HG03457 (cell line): ENCODE results near the gene RPS6KB2.

ENCODE experiments used
- ATAC-seq: cut with Tn5 transposase; IDR thresholded peaks from one replicate; pipeline ENCODE4 v1.9.1; 2021; ENCODE audit warnings: moderate number of reproducible peaks; ENCODE audit not compliant: unreplicated experiment

The RPS6KB2 gene

GRCh38 chr11:67410369-67410831 is 17.9 kb upstream of the RPS6KB2 start:
- no peak for ATAC-seq

DNA sequence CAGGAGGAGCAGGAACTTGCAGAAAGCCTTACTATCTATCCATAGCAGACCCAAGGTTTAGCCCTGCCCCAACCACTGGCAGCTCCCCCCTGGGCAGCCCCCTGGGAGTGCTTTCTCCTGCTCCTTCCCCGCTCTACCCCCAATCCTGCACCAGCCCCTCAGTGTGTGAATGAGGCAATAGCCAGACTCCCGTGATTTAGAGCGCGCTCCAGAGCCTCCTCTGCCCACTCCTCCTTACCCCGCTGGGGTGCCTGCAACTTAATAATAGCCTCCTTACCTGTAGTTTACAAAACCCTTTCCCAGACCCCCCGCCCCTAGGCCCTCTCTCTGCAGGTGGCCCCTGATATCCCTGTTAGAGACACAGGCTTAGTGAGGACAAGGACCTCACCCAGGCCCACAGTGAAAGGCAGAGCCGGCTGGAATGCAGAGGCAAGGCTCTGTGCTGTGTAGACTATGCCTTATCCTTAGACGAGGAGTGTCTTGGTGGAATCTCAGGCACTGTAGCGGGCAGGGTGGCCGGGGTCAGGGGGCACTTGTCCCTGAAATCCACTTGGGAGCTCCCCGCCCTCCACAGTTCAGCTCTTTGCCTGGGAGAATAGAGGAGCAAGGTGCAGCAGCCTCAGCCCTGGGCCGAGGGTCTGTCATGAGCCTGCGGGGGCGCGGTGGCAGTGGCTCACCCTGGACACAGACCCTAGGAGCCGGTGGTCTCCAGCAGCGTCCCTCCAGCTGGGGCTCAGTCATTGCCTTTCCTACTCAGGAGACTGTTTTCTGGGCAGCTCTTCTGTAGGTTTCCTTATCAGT is 17.1 kb upstream of the RPS6KB2 start:
- ATAC-seq: no peak

DNA sequence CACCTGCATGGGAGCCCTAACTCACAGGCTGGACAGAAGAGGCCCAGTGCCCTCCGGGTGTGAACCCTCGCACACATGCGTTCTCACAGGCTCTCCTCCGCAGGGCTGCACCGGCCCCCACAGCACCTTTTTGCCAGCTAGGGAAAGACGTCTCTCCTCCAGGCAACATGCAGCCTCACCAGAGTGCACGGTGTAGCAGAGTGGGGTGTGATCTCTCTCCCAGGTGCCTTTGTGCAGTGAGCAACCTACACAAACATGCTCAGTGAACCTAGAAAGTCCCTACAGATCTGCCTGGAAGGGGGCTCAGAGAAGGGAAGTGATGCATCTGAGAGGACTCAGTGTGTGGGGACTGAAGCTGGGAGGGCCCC is 16.5 kb upstream of the RPS6KB2 start:
- no peak for ATAC-seq

- no peak for ATAC-seq
These were observed 15.7 kb upstream of the RPS6KB2 start for GRCh38 chr11:67412495-67413179.

GRCh38 chr11:67413266-67413849 is 14.9 kb upstream of the RPS6KB2 start:
- no peak for ATAC-seq

DNA sequence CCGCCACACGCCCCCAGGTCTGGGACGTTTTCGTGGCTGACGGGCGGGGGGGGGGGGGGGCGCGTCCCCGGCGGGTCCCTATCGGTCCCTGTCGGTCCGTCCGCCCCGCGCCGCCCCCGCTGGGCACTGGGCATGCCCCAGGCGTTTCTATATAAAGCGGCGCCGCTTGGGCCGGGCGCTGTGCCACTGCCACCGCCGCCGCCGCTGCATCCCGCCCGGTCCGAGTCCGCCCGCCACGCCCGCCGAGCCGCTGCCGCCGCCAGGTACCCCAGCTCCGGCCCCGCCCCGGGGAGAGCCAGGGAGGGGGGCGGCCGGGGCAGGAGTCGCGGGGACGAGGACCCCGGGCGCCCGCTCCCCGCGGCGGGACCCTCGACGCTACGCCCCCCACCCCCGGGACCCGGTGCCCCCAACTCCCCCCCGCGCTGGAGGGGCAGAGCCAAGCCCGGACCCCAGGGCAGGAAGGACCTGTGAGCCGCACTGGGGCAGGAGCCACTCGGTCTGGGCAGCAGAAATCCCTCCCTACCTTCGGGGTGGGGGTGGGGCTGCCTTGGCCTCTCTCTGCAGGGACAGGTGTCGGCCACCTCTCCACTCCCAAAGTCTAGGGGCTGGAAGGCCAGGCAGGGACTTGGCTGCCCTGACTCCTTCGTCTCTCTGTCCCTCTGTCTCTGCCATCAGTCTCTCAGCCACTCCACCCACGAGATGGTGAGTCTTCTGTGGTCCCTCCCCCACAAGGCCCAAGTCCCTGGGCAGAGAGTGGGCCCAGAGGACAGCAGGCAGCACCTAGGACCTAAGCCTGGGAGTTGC is 12.6 kb upstream of the RPS6KB2 start, which contains the start of gene CARNS1:
CARNS1 (plus strand) TSS at position 178 of the 804 bp plus-strand sequence; CDS start at position 700, 522 bp downstream.
- no peak for ATAC-seq

DNA sequence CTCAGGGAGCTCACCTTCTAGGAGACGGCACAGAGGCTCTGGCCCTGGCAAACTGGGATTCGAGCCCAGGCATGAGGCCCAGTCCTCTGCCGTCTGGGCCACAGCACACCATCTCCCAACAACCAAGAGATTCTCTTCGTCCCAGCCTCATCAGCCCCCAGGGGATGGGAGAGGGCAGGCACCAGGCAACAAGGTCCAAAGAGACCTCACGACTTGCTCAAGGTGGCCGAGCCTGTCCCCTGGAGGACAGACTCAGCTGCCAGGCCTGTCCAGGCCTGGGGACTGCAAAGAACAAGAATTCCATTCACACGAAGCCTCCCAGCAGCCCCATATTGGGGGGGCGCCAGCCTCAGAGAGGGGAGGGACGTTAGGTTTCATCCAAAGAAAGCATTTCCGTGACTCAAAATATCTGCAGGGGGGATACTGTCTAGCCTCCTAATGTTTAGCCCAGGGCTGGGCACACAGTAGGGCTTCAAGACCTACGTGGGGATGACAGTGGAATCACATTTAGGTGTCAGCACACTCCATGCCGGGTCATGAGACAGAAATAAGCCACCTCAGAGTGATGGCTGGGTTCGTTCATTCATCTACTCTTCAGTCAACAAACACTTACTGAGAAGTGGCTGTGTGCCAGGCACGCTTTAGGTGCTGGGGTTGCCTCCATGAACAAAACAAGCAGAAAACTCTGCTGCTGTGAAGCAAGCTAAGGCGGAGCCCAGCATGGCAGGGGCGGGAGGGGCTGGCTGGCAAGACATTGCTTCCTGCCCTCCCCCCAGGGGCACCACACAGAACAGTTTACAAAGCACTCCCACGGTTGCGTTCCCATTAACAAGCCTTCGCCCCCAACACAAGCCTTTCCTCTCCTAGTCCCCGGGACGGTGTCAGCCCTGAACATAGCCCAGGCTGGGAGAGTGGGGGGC is 11.6 kb upstream of the RPS6KB2 start:
- no peak for ATAC-seq

- ATAC-seq: no peak
These were observed 10.9 kb upstream of the RPS6KB2 start for GRCh38 chr11:67417425-67417824.

GRCh38 chr11:67418476-67419281 is 9.6 kb upstream of the RPS6KB2 start:
- ATAC-seq: no peak

- ATAC-seq: no peak
These were observed 8.8 kb upstream of the RPS6KB2 start for GRCh38 chr11:67419325-67420049.

DNA sequence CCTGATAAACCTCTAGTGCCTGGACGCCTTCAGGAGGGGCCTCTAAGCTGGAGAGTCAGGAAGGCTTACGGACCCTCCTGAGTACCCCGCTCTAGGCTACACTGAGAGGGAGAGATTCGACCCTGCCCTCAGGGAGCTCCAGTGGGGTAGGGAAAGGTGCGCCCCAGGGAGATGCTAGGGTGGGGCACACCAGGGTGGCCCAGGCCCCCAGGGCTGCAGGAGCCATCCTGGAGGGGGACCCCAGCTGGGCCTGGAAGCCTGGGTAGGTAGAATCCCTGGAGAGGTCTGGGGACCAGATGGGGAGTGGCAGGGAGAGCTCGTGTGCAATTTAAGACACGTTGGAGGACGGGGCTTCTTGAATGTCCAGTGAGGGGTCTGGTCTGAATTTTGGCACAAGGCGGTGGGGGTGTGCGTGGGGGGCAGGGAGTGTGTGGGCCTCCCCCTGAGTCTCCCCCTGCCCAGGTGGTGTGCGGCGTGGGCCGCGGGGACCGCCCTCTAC is 8.1 kb upstream of the RPS6KB2 start:
- ATAC-seq: no peak

DNA sequence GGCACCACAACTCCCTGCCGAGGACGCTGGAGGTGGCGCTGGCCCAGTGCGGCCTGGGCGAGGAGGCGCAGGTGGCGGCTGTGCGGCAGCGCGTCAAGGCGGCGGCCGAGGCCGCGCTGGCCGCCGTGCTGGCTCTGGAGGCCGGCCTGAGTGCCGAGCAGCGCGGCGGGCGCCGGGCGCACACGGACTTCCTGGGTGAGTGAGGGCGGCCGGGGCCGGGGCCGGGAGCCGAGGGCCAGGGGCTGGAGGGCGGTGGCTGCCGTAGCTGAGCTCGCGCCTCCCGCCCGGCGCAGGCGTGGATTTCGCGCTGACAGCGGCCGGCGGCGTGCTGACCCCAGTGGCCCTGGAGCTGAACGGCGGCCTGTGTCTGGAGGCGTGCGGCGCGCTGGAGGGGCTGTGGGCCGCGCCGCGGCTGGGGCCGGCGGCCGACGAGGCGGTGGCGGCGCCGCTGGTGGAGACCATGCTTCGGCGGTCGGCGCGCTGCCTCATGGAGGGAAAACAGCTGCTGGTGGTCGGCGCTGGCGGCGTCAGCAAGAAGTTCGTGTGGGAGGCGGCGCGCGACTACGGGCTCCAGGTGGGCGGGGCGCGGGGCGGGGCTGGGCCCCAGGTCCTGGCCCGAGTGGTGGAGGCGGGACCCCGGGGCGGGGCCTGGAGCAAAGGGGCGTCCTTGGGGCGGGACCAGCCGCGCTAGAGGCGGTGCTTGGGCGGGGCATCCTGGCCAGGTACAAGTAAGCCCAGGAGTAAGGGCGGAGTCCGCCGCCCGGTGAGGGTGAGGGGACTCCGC is 7.5 kb upstream of the RPS6KB2 start:
- peak; percentile 64 for ATAC-seq

DNA sequence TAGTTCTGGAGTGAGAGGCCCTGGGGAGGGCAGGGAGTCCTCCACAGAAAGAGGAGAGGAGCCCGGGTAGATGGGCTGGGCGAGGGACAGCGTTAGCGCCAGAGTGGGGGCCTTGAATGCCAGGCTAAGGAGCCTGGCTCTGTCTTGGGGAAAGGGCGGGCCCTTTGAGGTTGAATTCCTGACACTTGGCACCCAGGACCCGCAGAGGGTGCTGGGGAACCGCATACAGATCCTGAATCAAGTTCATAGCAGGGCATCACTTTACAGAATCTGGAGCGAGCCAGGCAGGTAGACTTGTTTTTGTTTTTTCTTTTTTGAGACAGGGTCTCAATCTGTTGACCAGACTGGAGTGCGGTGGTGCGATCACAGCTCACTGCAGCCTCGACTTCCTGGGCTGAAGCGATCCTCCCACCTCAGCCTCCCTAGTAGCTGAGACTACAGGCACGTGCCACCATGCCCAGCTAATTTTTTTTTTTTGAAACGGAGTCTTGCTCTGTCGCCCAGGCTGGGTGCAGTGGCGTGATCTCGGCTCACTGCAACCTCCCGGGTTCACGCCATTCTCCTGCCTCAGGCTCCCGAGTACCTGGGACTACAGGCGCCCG is 6.8 kb upstream of the RPS6KB2 start:
- ATAC-seq: no peak

GRCh38 chr11:67422891-67423290 is 5.4 kb upstream of the RPS6KB2 start:
- ATAC-seq: no peak

- ATAC-seq: no peak
These were observed 4.8 kb upstream of the RPS6KB2 start for GRCh38 chr11:67423466-67423865.

- ATAC-seq: no peak
These were observed 4.2 kb upstream of the RPS6KB2 start for GRCh38 chr11:67423891-67424613.
